ENCODE data around the gene BAD. TPM values are rescaled to one million over a fixed set of nuclear protein-coding genes. Genes with fewer than 3 reads are reported as not detected.

The BAD gene
- total RNA-seq, 1 donor from 2014 or later, result 69.0 TPM

Other genes starting within 250 kb of the BAD start
- not detected in 2 replicates for gene FLRT1, start 248.7 kb downstream of the BAD start, total RNA-seq
- gene MACROD1, start 118.6 kb downstream of the BAD start, total RNA-seq, result 19.3 and 22.3 TPM in 2 replicates
- gene STIP1, start 98.5 kb downstream of the BAD start, total RNA-seq, result 112 and 116 TPM in 2 replicates
- 7.2 and 9.3 TPM in 2 replicates for gene FERMT3, start 77.9 kb downstream of the BAD start, total RNA-seq
- 19.5 and 25.5 TPM in 2 replicates for gene TRPT1, start 58.5 kb downstream of the BAD start, total RNA-seq
- 27.1 and 40.1 TPM in 2 replicates for gene NUDT22, start 58.4 kb downstream of the BAD start, total RNA-seq
- gene DNAJC4, start 54.1 kb downstream of the BAD start, total RNA-seq, result 13.8 and 14.1 TPM in 2 replicates
- 13.7 and 19.8 TPM in 2 replicates for gene VEGFB, start 50.1 kb downstream of the BAD start, total RNA-seq
- gene FKBP2, start 43.6 kb downstream of the BAD start, total RNA-seq, result 71.8 and 72.9 TPM in 2 replicates
- gene PPP1R14B, start 37.7 kb downstream of the BAD start, total RNA-seq, result 89.6 and 110 TPM in 2 replicates
- 14.6 and 15.3 TPM in 2 replicates for gene PLCB3, start 33.1 kb downstream of the BAD start, total RNA-seq
- gene GPR137, start 1.2 kb upstream of the BAD start, total RNA-seq, result 6.0 and 7.7 TPM in 2 replicates
- not detected in 2 replicates for gene KCNK4, start 6.6 kb upstream of the BAD start, total RNA-seq
- gene CATSPERZ, start 15.7 kb upstream of the BAD start, total RNA-seq, result 0.11 TPM in 1 of 2 replicates, not detected in the other
- gene ESRRA, start 20.9 kb upstream of the BAD start, total RNA-seq, result 42.8 and 56.0 TPM in 2 replicates
- gene TRMT112, start 32.9 kb upstream of the BAD start, total RNA-seq, result 231 and 235 TPM in 2 replicates
- gene PRDX5, start 33.5 kb upstream of the BAD start, total RNA-seq, result 194 and 276 TPM in 2 replicates
- gene CCDC88B, start 55.5 kb upstream of the BAD start, total RNA-seq, result 1.0 and 1.5 TPM in 2 replicates
- gene RPS6KA4, start 74.5 kb upstream of the BAD start, total RNA-seq, result 25.1 and 26.0 TPM in 2 replicates

Measured in dermis lymphatic vessel endothelial cell (primary cell).